MCF 10A (cell line): ENCODE results near the gene S100A6. TPM values are rescaled to one million over a fixed set of nuclear protein-coding genes. Genes with fewer than 3 reads are reported as not detected.

Experiments used
- BruUV-seq: library from RNA; stranded (reverse); fragments of 400-500 nt; replicated peaks from 2 replicates; lab custom pipeline; 2021; lab: Mats Ljungman, UMichigan
- CTCF ChIA-PET: fragments of 300-600 bp; sonication (Branson Sonifier 250); formaldehyde crosslinking; extraction: SDS; loops from one replicate; lab custom pipeline; 2021; ENCODE audit warnings: antibody characterized with exemption, inconsistent platforms; lab: Yijun Ruan, JAX
- POLR2A ChIA-PET: fragments of 300-600, 350-650 bp; sonication (Branson Sonifier 250); formaldehyde crosslinking; extraction: SDS; loops from one replicate; lab custom pipeline; 2020; ENCODE audit warnings: antibody characterized with exemption, inconsistent platforms; lab: Yijun Ruan, JAX
- DNase-seq: peaks from one replicate; pipeline ENCODE4 v3.0.0-alpha.2; 2018; ENCODE audit not compliant: unreplicated experiment
- H3K27ac Mint-ChIP-seq: one replicate; pipeline ENCODE4 v1.8.0; 2022; ENCODE audit warnings: mild to moderate bottlenecking, low read depth, mixed read lengths; ENCODE audit not compliant: unreplicated experiment
- H3K27me3 Mint-ChIP-seq: one replicate; pipeline ENCODE4 v1.8.0; 2022; ENCODE audit warnings: mixed read lengths; ENCODE audit not compliant: insufficient read depth, unreplicated experiment
- H3K36me3 Mint-ChIP-seq: one replicate; pipeline ENCODE4 v1.8.0; 2022; ENCODE audit warnings: mild to moderate bottlenecking, moderate library complexity, mixed read lengths; ENCODE audit not compliant: insufficient read depth, unreplicated experiment
- H3K4me1 Mint-ChIP-seq: one replicate; pipeline ENCODE4 v1.8.0; 2022; ENCODE audit warnings: mixed read lengths; ENCODE audit not compliant: insufficient read depth, unreplicated experiment
- H3K4me3 Mint-ChIP-seq: one replicate; pipeline ENCODE4 v1.8.0; 2022; ENCODE audit warnings: mild to moderate bottlenecking, moderate library complexity, mixed read lengths; ENCODE audit not compliant: unreplicated experiment
- H3K9me3 Mint-ChIP-seq: one replicate; pipeline ENCODE4 v1.8.0; 2022; ENCODE audit warnings: mixed read lengths; ENCODE audit not compliant: unreplicated experiment
- CTCF ChIP-seq: fragments of 200-600 bp; IDR thresholded peaks from one replicate; pipeline ENCODE4 v1.8.0; 2022; ENCODE audit warnings: antibody characterized with exemption, mild to moderate bottlenecking; ENCODE audit not compliant: unreplicated experiment
- intact Hi-C: fragments of 100-400 bp; cut with micrococcal nuclease; formaldehyde crosslinking; loops from 2 replicates; pipeline ENCODE4 v1.14.1; 2022
- total RNA-seq: library from RNA; stranded (reverse); gene quantifications from 2 replicates; pipeline ENCODE4 v1.2.3, GENCODE V29; 2022

Gene S100A6
- total RNA-seq, 1 experiment from 2014 or later: 2,571 TPM

- BruUV-seq: TSS peak; percentile 5
- peaks cover 33% of the 10 kb centered on the region for H3K36me3 Mint-ChIP-seq
- H3K9me3 Mint-ChIP-seq: no peaks in the 10 kb centered on the region
- no peak overlapping the region for H3K4me3 Mint-ChIP-seq
- ChIA-PET CTCF (interaction anchor here (1.0 to 13.1 kb wide), 8 partner anchors 8 to 41 kb away, joined by 3 to 146 read pairs (median 14); partner anchors contain the start of gene S100A6), POLR2A (interaction anchor here (0.6 to 36.1 kb wide), 9 partner anchors 4 to 1386 kb away, joined by 3 to 2106 read pairs (median 6); partner anchors contain the start of genes S100A16, S100A2, S100A3 and S100A4)
- H3K4me1 Mint-ChIP-seq: peaks cover 37% of the 10 kb centered on the region
- no peaks in the 10 kb centered on the region for H3K27me3 Mint-ChIP-seq
- no peak for DNase-seq
- no peak for TF ChIP-seq CTCF
- intact Hi-C loops: no loop called here
- peak overlapping the region; percentile 50 for H3K27ac Mint-ChIP-seq
These were observed 15.2 kb upstream of the S100A6 start for GRCh38 chr1:153550827-153551500.

DNA sequence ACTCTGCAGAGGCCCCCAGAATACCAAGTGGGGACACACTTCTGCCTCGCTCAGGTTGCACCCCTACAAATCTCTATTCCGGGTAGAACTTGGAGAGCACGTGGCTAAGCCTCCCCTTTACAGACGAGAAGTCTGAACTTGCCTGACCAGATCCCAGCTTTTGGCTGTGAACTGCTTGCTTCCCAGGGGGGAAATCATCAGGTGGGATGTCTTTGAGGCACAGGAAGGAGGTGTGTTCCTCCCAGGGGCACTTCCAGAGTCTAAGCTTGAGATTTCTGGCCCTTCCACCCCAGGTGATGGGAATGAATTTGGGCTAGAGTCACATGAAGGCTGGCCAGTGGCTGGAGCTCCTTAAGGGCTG, 14.6 kb upstream of the S100A6 start:
- intact Hi-C loops: no loop called here
- H3K4me3 Mint-ChIP-seq: no peak overlapping the region
- H3K4me1 Mint-ChIP-seq: peaks cover 42% of the 10 kb centered on the region
- H3K27me3 Mint-ChIP-seq: no peaks in the 10 kb centered on the region
- no peaks in the 10 kb centered on the region for H3K9me3 Mint-ChIP-seq
- ChIA-PET POLR2A (interaction anchor here (0.9 to 36.1 kb wide), 10 partner anchors 4 to 178 kb away, joined by 3 to 2106 read pairs (median 6); partner anchors contain the start of genes INTS3, S100A16, S100A2 and S100A3), CTCF (interaction anchor here (1.1 to 13.1 kb wide), 7 partner anchors 8 to 40 kb away, joined by 3 to 146 read pairs (median 15); partner anchors contain the start of gene S100A6)
- peaks cover 31% of the 10 kb centered on the region for H3K36me3 Mint-ChIP-seq
- TF ChIP-seq CTCF: no peak
- H3K27ac Mint-ChIP-seq: peak overlapping the region; percentile 50
- no TSS peak for BruUV-seq
- no peak for DNase-seq

- no peak for DNase-seq
- peak overlapping the region; percentile 50 for H3K27ac Mint-ChIP-seq
- TF ChIP-seq CTCF: no peak
These were observed 14.1 kb upstream of the S100A6 start for GRCh38 chr1:153549741-153550397.

More at GRCh38 chr1:153549741-153550397, 14.1 kb upstream of the S100A6 start:
- Mint-ChIP-seq H3K27me3 (no peaks in the 10 kb centered on the region), H3K36me3 (peaks cover 29% of the 10 kb centered on the region), H3K9me3 (no peaks in the 10 kb centered on the region), H3K4me3 (no peak overlapping the region), H3K4me1 (peaks cover 47% of the 10 kb centered on the region)
- no TSS peak for BruUV-seq
- POLR2A ChIA-PET: interaction anchor here (0.9 to 36.1 kb wide), 8 partner anchors 5 to 178 kb away, joined by 3 to 2106 read pairs (median 12); partner anchors contain the start of genes INTS3, S100A16, S100A2 and S100A3
- intact Hi-C loops: loop anchor here (1.0 to 2.0 kb wide), 2 partner anchors 15 to 23 kb away; partner anchors contain the start of gene S100A2
- CTCF ChIA-PET: interaction anchor here (1.1 to 13.1 kb wide), 8 partner anchors 9 to 40 kb away, joined by 3 to 146 read pairs (median 14); partner anchors contain the start of gene S100A6
